NCI-H526 (cell line): ENCODE data around the gene MATN4.
"Not testable (repeated sequence)": the region's sequence is repeated elsewhere in the genome, so short reads cannot be mapped to it uniquely, and the experiment has no call there.

Source experiments
- DNase-seq, 2 experiments: peaks; one replicate each; lab custom pipeline; 2025; lab: John Stamatoyannopoulos, UW

MATN4 gene, protein sequence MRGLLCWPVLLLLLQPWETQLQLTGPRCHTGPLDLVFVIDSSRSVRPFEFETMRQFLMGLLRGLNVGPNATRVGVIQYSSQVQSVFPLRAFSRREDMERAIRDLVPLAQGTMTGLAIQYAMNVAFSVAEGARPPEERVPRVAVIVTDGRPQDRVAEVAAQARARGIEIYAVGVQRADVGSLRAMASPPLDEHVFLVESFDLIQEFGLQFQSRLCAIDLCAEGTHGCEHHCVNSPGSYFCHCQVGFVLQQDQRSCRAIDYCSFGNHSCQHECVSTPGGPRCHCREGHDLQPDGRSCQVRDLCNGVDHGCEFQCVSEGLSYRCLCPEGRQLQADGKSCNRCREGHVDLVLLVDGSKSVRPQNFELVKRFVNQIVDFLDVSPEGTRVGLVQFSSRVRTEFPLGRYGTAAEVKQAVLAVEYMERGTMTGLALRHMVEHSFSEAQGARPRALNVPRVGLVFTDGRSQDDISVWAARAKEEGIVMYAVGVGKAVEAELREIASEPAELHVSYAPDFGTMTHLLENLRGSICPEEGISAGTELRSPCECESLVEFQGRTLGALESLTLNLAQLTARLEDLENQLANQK

DNA sequence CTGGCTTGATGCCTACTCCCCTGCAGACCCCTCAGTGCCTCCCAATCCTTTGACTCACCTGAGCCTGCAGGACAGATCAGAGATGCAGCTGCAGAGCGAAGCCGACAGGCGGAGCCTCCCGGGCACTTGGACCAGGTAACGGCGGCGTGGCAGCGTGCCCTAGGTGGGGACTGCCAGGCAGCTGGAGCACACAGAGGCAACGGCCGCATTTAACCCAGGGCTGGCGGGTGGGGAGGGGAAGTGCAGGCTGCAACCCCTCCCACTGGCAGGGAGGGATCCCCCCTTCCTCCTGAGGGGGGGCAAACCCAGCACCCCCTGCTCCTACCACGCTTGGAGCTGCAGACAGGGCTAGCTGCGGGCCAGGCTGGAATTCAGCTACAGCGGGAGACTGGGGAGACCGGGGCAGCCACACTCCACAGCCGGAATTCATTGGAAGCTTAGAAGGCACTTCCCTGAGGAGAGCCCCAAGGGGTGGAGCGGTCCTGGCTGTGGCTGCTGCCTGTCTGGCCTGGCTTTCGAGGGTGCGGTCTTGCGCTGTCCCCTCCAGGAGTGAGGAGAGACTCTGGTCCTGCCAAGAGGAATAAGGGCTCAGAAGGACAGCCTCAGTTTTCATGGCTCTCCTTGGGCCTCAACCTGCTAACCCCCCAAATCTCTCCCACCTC lies at the start of gene MATN4:
Gene MATN4, minus strand, starts transcription at position 183 of the 662 bp plus-strand sequence. CDS start 2,717 bp downstream, outside the sequence.
- peak; percentile 24 to 78 for DNase-seq

- no peak for DNase-seq
Measured at GRCh38 chr20:45355209-45356084, 47.3 kb upstream of the MATN4 start.

DNA sequence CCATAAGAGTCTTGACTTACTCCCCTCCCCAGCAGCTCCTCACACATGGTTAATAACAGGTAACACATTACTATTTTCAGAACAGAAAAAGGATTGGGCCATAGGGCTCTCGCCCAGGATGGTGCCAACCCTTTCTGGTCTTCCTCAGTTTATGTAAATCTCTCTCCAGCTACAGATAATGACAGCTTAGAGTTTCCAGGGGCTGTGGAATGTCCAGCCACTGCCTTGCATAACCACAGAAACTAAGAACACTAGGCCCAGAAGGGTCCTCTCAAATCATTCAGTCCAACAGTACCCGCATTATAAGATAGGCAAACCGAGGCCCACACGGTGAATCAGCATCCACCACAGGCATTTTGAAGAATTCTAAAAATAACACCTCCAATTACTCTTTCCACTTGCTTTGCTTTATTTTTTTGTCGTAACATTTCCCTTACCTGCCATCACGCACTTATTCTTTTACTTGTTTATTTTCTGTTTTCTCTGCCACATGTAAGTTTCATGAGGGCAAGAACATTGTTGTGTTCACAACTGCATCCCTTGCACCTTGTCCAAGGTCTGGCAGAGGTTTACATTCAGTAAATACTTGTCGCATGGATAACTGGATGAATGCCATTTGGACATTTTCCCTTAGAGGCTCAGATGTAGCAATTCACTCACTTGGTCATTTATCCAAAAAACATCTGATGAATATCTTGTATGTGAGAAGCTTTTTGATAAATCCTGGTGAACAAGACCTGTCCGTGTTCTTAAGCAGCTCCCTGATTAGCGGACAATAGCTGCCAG lies 46.5 kb upstream of the MATN4 start:
- DNase-seq, result no peak

- no peak for DNase-seq
Measured at GRCh38 chr20:45353746-45354145, 45.6 kb upstream of the MATN4 start.

- no peak for DNase-seq
Measured at GRCh38 chr20:45352729-45353128, 44.6 kb upstream of the MATN4 start.

- not testable (repeated sequence) for DNase-seq
Measured at GRCh38 chr20:45350795-45351194, 42.7 kb upstream of the MATN4 start.

- DNase-seq, result no peak
Measured at GRCh38 chr20:45350217-45350616, 42.1 kb upstream of the MATN4 start.

DNA sequence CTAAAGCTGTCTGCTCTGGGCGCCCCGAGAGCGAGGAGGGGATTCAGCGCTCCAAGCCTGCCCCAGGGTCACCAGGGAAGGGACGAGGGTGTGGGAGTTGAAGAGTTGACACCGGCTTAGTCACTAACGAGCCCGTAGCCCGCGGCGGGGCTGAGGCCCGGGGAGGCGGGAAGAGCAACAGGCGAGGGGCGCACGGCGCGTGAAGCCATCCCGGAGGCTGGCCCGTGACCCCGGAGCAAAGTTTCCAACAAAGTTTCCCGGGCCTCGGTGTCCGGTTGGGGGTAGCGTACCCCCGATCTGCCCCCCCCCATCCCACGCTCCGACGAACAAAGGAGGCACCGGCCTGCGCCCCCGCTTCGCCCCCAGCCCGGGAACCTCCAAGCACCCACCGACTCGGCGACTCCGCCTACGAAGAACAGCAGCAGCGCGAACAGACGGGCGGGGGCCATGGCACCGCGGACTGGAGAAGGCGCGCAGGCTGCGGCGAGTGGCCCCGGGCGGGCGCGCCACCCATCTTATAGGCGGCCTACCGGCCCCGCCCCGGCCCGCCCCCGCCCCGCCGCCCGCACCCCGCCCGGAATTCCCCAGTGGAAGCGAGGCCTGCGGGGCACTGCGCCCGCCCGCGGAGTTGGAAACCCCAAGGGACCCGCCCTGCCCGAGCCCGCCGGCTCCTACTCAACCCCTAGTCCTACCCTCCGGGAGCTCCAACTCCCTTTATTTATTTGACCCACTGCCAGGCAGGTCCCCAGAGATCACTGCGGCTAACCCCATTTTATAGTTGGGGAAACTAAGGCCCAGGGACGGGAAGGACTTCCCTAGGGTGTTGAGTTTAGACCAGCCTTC lies 40.1 kb upstream of the MATN4 start, which contains the start of gene SDC4:
Gene SDC4, minus strand, starts transcription at position 489 of the 843 bp plus-strand sequence. Its CDS starts 40 bp downstream, at position 449.
- peak in 1 of 2 experiments; percentile 78 for DNase-seq

- no peak for DNase-seq
Measured at GRCh38 chr20:45347297-45347935, 39.3 kb upstream of the MATN4 start.

DNA sequence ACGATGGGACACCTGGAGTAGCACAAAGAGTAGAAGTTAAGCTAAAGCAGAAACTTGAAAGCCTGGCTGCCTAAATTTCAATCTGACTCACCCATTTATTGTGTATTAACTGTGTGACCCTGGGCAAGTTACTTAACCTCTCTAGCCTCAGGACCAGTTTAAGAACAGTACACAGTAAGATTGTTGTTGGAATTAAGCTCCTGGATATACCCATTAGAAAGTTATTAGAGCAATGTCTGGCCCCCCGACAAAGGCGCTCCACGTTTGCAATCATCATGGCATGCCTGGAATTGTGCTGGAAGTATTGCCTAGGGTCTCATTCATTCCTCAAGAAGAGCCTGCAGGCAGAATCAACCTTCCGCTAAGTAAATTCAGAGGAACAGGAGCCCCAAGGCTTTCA lies 38.8 kb upstream of the MATN4 start:
- DNase-seq, result no peak

DNA sequence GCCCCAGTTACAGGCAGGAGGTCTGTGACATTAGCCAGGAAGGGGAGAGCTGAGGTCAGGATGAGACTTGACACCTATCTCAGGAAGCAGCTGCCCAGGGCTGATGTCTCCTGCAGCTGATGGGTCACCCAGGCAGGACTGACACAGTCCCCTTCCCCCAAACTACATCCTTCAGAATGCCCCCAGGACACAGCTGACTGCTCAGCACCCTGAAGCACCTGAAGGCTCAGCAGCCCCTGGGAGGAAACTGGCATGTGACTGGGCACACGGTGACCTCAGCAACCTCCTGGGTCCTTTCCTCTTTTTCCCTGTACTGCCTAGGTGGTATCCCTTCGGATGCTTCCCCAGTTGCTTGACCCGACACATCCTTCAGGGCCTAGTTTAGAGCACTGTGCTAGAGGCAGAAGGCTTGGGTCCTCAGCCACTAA lies 38.2 kb upstream of the MATN4 start:
- DNase-seq, result no peak

GRCh38 chr20:45345104-45345936 lies 37.2 kb upstream of the MATN4 start:
- peak in 1 of 2 experiments; percentile 29 for DNase-seq

DNA sequence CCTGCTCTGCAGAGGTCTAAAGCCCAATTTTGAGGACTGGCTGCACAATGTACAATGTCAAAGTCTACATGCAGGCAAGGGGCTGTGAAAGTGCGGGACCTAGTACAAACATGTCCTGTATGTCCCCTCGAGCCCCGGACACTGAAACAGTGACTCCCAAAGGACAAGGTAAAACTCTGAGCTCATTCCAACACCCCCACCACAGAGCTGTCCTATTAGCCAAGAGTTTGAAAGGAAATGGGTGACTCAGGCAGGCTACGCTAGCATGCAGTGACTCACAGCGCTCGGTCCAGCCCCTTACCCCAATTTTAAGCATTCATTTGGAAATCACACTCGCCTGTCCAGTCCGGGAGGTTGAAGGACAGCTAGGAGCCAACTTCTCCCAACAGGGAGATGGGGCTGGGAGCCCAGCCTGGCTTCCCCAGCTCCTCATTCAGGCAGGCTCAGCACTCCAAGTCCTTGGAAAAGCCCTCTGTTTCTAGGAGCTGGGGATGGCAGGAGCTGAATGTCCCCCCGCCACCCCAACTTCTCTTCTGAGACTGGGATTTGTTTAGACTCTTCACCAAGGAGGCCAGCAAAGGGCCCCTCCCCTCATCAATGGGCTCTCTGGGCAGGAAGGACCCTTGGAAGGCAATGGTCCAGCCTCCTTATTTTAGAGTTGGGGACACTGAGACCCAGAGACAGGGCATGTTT lies 36.2 kb upstream of the MATN4 start:
- no peak for DNase-seq

- DNase-seq, result peak; percentile 63 to 81
Measured at GRCh38 chr20:45343532-45344167, 35.6 kb upstream of the MATN4 start.

DNA sequence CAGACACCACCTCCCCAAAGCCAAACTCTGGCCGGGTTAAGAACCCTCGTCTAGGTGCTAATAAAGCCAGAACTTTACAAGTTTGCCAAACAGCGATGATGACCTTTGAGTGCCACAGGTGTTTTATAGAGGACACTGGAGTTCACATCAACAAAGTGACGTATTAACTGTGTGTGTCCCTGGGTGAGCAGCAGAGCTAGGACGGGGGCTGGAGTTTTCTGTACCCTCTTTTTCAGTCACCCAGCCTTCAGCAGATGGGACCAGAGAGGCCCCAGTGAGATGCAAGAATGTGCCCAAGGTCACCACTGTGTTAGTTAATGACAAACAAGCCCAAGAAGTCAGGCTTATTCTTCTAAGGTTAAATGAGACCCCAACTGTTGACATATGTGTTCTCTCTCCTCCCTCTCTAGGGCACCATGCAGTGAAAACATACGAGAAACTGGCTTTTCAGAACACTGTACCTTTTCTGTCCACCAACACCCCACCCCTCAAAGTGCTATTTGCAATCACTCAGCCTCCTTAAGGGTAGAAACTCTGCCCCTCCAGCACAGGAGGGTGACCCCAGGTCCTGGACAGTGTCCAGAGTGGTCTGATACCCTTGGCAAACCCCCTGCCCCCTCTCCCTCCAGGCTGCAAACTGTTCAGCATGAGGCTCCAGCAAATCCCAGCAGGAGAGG lies 34.9 kb upstream of the MATN4 start:
- no peak for DNase-seq

GRCh38 chr20:45341939-45342854 lies 34.1 kb upstream of the MATN4 start:
- peak; percentile 68 to 74 for DNase-seq
